Measurements from ENCODE around the gene LRRC71. TPM values are rescaled to one million over a fixed set of nuclear protein-coding genes. Genes with fewer than 3 reads are reported as not detected.
A peak's percentile ranks its signal among the peaks of the same experiment; 100 is the strongest.

The LRRC71 gene
- total and polyA plus RNA-seq, 2 of the 13 experiments (the other 11 are each of a cell fraction or from before 2014, with no cell fraction given), result not detected

DNA sequence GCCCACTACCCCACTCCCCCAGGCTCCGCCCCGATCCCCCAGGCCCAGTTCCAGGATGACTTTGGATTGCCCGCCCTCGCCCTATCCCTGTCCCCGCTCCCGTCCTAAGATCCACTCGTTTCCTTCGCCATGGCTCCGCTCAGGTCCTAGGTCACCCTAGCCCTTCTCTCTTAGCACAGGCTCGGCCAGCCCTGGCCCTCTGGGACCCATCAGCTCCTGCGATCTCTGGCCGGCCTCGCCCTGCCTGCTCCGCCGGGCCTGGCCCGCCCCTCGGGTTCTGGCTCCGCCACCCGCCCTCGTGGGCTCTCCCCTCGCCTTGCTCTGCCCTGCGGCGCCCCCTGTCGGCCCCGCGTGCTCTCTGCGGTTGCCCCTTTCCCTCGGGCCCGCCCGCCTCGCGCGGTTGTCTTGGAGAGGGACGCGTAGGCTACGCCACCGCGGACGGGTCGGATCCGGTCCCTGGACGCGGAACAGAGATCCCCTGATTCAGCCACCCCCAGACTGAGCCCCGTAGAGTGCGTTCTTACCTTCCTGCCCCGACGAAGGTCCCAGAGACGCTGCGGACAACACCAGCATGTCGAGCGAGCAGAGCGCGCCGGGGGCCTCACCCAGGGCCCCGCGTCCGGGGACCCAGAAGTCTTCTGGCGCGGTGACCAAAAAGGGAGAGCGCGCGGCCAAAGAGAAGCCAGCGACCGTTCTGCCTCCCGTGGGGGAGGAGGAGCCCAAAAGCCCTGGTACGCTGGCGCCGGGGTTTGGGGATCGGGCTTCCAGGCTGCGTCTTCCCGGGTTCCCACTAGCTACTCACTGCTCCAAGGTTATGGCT lies at the start of gene LRRC71 (continued):
- TF ChIP-seq, protein P1, sequence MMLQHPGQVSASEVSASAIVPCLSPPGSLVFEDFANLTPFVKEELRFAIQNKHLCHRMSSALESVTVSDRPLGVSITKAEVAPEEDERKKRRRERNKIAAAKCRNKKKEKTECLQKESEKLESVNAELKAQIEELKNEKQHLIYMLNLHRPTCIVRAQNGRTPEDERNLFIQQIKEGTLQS (CRISPR knock-in tag; IDR thresholded peaks at IDR 0.05), result no peak
- TF ChIP-seq, protein P2, sequence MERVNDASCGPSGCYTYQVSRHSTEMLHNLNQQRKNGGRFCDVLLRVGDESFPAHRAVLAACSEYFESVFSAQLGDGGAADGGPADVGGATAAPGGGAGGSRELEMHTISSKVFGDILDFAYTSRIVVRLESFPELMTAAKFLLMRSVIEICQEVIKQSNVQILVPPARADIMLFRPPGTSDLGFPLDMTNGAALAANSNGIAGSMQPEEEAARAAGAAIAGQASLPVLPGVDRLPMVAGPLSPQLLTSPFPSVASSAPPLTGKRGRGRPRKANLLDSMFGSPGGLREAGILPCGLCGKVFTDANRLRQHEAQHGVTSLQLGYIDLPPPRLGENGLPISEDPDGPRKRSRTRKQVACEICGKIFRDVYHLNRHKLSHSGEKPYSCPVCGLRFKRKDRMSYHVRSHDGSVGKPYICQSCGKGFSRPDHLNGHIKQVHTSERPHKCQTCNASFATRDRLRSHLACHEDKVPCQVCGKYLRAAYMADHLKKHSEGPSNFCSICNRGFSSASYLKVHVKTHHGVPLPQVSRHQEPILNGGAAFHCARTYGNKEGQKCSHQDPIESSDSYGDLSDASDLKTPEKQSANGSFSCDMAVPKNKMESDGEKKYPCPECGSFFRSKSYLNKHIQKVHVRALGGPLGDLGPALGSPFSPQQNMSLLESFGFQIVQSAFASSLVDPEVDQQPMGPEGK (CRISPR knock-in tag; IDR thresholded peaks at IDR 0.05), result peak; percentile 69
- TF ChIP-seq KLF9 (CRISPR knock-in tag; IDR thresholded peaks at IDR 0.05; ENCODE audit: low read depth), result no peak
- no peak for TF ChIP-seq ZNF747 (CRISPR knock-in tag; IDR thresholded peaks at IDR 0.05; ENCODE audit: borderline replicate concordance)
- TF ChIP-seq ZFP82 (CRISPR knock-in tag; IDR thresholded peaks at IDR 0.05; ENCODE audit: borderline replicate concordance), result no peak
- no peak for TF ChIP-seq ZNF841 (CRISPR knock-in tag; IDR thresholded peaks at IDR 0.05; ENCODE audit: borderline replicate concordance)
- TF ChIP-seq MXD4 (CRISPR knock-in tag; IDR thresholded peaks at IDR 0.05), result 0 out of 2 replicates have a peak, but pooled peaks have one; percentile 42
- TF ChIP-seq BRCA1 (CRISPR knock-in tag; IDR thresholded peaks at IDR 0.05), result no peak
- TF ChIP-seq ZNF558 (CRISPR knock-in tag; IDR thresholded peaks at IDR 0.05; ENCODE audit: borderline replicate concordance), result no peak
- TF ChIP-seq, protein P3, sequence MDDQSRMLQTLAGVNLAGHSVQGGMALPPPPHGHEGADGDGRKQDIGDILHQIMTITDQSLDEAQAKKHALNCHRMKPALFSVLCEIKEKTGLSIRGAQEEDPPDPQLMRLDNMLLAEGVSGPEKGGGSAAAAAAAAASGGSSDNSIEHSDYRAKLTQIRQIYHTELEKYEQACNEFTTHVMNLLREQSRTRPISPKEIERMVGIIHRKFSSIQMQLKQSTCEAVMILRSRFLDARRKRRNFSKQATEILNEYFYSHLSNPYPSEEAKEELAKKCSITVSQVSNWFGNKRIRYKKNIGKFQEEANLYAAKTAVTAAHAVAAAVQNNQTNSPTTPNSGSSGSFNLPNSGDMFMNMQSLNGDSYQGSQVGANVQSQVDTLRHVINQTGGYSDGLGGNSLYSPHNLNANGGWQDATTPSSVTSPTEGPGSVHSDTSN (CRISPR knock-in tag; IDR thresholded peaks at IDR 0.05; ENCODE audit: borderline replicate concordance), result no peak
- TF ChIP-seq, protein P4, sequence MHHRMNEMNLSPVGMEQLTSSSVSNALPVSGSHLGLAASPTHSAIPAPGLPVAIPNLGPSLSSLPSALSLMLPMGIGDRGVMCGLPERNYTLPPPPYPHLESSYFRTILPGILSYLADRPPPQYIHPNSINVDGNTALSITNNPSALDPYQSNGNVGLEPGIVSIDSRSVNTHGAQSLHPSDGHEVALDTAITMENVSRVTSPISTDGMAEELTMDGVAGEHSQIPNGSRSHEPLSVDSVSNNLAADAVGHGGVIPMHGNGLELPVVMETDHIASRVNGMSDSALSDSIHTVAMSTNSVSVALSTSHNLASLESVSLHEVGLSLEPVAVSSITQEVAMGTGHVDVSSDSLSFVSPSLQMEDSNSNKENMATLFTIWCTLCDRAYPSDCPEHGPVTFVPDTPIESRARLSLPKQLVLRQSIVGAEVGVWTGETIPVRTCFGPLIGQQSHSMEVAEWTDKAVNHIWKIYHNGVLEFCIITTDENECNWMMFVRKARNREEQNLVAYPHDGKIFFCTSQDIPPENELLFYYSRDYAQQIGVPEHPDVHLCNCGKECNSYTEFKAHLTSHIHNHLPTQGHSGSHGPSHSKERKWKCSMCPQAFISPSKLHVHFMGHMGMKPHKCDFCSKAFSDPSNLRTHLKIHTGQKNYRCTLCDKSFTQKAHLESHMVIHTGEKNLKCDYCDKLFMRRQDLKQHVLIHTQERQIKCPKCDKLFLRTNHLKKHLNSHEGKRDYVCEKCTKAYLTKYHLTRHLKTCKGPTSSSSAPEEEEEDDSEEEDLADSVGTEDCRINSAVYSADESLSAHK (CRISPR knock-in tag; IDR thresholded peaks at IDR 0.05; ENCODE audit: borderline replicate concordance), result no peak
- TF ChIP-seq, protein P5, sequence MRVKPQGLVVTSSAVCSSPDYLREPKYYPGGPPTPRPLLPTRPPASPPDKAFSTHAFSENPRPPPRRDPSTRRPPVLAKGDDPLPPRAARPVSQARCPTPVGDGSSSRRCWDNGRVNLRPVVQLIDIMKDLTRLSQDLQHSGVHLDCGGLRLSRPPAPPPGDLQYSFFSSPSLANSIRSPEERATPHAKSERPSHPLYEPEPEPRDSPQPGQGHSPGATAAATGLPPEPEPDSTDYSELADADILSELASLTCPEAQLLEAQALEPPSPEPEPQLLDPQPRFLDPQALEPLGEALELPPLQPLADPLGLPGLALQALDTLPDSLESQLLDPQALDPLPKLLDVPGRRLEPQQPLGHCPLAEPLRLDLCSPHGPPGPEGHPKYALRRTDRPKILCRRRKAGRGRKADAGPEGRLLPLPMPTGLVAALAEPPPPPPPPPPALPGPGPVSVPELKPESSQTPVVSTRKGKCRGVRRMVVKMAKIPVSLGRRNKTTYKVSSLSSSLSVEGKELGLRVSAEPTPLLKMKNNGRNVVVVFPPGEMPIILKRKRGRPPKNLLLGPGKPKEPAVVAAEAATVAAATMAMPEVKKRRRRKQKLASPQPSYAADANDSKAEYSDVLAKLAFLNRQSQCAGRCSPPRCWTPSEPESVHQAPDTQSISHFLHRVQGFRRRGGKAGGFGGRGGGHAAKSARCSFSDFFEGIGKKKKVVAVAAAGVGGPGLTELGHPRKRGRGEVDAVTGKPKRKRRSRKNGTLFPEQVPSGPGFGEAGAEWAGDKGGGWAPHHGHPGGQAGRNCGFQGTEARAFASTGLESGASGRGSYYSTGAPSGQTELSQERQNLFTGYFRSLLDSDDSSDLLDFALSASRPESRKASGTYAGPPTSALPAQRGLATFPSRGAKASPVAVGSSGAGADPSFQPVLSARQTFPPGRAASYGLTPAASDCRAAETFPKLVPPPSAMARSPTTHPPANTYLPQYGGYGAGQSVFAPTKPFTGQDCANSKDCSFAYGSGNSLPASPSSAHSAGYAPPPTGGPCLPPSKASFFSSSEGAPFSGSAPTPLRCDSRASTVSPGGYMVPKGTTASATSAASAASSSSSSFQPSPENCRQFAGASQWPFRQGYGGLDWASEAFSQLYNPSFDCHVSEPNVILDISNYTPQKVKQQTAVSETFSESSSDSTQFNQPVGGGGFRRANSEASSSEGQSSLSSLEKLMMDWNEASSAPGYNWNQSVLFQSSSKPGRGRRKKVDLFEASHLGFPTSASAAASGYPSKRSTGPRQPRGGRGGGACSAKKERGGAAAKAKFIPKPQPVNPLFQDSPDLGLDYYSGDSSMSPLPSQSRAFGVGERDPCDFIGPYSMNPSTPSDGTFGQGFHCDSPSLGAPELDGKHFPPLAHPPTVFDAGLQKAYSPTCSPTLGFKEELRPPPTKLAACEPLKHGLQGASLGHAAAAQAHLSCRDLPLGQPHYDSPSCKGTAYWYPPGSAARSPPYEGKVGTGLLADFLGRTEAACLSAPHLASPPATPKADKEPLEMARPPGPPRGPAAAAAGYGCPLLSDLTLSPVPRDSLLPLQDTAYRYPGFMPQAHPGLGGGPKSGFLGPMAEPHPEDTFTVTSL (CRISPR knock-in tag; IDR thresholded peaks at IDR 0.05; ENCODE audit: borderline replicate concordance), result no peak
- no peak for TF ChIP-seq ZNF160 (CRISPR knock-in tag; IDR thresholded peaks at IDR 0.05)

All from HepG2 (cell line).